ENCODE results near the gene GIN1. TPM values are rescaled to one million over a fixed set of nuclear protein-coding genes. Genes with fewer than 3 reads are reported as not detected.
"Not testable (repeated sequence)": the region's sequence is repeated elsewhere in the genome, so short reads cannot be mapped to it uniquely, and the experiment has no call there.

The GIN1 gene, protein sequence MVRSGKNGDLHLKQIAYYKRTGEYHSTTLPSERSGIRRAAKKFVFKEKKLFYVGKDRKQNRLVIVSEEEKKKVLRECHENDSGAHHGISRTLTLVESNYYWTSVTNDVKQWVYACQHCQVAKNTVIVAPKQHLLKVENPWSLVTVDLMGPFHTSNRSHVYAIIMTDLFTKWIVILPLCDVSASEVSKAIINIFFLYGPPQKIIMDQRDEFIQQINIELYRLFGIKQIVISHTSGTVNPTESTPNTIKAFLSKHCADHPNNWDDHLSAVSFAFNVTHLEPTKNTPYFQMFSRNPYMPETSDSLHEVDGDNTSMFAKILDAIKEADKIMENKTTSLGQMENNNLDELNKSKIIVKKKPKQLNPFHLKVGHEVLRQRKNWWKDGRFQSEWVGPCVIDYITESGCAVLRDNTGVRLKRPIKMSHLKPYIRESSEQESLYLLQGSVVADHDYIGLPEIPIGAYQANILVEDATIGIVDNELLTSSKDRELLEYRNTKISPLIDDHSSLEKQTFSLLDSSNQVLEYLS
- 10.5 TPM for polyA plus RNA-seq (2012; ENCODE audit: insufficient read depth, insufficient read length, low read depth)

DNA sequence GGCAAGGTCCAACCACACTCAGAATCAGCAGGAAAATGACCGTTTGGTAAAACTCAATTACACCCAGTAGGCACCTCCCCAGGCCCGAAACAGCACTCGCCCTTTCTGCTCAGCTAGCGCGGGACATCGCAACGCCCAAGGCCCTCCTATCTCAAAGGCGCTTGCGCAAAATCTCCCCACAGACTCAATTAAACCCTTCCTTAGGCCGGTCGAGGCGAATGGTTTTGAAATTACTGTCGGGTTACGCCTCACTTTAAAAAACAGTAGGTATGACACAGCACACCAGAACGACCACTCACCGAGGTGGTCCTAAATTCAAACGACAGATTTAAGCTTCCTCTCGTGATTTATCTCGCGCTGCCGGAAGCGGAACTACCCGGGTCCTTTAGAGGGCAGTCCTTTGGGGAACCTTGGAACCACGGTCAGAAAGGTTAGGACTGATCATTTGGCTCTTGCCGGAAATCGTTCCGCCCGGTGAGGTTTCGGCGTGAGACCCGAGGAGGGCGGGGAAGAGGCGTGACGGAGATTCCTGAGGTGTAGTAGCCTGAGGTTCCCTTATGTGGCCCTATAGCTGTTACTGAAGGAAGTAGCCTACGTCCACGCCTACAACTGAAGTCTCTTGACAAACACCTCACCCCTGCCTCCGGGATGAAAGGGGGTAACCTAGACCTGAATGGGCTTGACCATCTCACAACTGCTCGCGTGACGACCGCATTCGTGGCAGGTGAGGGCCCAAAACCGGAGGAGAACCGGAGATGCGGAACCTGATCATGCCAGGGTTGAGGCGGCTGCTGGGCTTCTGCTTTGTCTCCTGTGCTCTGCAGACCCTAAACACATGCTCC lies at the start of gene GIN1, which contains the start of gene PPIP5K2:
Gene GIN1 (minus strand): TSS at position 374 of the 842 bp plus-strand sequence. CDS start 11,431 bp downstream, outside the sequence.
Gene PPIP5K2 (plus strand): TSS at position 537 of the 842 bp plus-strand sequence. CDS start 9,289 bp downstream, outside the sequence.
- TF ChIP-seq, protein P1, sequence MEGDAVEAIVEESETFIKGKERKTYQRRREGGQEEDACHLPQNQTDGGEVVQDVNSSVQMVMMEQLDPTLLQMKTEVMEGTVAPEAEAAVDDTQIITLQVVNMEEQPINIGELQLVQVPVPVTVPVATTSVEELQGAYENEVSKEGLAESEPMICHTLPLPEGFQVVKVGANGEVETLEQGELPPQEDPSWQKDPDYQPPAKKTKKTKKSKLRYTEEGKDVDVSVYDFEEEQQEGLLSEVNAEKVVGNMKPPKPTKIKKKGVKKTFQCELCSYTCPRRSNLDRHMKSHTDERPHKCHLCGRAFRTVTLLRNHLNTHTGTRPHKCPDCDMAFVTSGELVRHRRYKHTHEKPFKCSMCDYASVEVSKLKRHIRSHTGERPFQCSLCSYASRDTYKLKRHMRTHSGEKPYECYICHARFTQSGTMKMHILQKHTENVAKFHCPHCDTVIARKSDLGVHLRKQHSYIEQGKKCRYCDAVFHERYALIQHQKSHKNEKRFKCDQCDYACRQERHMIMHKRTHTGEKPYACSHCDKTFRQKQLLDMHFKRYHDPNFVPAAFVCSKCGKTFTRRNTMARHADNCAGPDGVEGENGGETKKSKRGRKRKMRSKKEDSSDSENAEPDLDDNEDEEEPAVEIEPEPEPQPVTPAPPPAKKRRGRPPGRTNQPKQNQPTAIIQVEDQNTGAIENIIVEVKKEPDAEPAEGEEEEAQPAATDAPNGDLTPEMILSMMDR (IDR thresholded peaks at IDR 0.05; ENCODE audit: low read depth, low read length), result no peak
- peak within 1 kb of the TSS; percentile 77 for H3K4me3 ChIP-seq (ENCODE audit: low read depth, low read length)
- peaks cover 3% of the 10 kb centered on the region; the same call in 1 of the 2 replicates for H3K4me1 ChIP-seq
- DNase-seq, result peak; percentile 95
- H3K9me3 ChIP-seq, result no peaks in the 10 kb centered on the region
- no peaks in the 10 kb centered on the region for H3K27me3 ChIP-seq
- H3K36me3 ChIP-seq, result no peaks in the 10 kb centered on the region

DNA sequence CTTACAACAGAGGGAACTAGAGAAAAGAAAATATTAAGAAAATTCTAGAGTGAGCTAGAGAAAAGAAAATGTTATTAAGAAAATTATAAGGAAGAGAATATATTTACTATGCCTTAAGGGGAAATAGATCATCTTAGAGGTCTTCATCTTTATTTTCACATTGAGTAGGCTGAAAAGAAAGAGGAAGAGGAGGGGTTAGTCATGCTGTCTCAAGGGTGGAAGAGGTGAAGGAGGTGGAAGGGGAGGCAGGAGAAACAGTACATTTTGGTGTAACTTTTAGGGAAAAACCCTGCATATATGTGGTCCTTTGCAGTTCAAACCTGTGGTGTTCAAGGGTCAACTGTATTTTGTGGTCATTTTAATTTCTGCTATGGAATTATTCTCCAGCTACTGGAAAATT lies 46.8 kb upstream of the GIN1 start:
- Histone ChIP-seq H3K27me3 (no peaks in the 10 kb centered on the region), H3K9me3 (no peaks in the 10 kb centered on the region), H3K4me3 (ENCODE audit: low read depth, low read length) (no peak overlapping the region), H3K4me1 (no peaks in the 10 kb centered on the region), H3K36me3 (peaks cover 7% of the 10 kb centered on the region; the same call in 1 of the 2 replicates)
- no peak for DNase-seq
- TF ChIP-seq, protein P1 (IDR thresholded peaks at IDR 0.05; ENCODE audit: low read depth, low read length), result no peak

DNA sequence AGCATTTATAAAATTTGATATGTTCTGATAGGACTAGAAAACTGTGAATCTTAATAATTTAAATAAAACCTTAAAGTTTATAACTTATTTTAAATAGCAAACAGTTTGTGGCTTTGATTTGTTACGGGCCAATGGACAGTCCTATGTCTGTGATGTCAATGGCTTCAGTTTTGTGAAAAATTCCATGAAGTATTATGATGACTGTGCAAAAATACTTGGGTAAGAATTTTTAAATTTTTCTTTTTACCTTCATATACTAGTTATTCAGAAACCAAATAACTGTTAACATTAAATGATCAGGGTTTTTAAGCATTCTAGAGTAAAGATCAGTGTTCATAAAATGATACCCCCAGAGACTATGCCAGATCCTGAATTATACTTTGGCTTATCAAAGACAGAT lies 31.2 kb upstream of the GIN1 start:
- no peak for DNase-seq
- H3K36me3 ChIP-seq, result peaks cover 5% of the 10 kb centered on the region; the same call in 1 of the 2 replicates
- no peak overlapping the region for H3K4me3 ChIP-seq (ENCODE audit: low read depth, low read length)
- H3K9me3 ChIP-seq, result no peaks in the 10 kb centered on the region
- H3K4me1 ChIP-seq, result no peaks in the 10 kb centered on the region
- no peaks in the 10 kb centered on the region for H3K27me3 ChIP-seq
- TF ChIP-seq, protein P1 (IDR thresholded peaks at IDR 0.05; ENCODE audit: low read depth, low read length), result no peak

DNA sequence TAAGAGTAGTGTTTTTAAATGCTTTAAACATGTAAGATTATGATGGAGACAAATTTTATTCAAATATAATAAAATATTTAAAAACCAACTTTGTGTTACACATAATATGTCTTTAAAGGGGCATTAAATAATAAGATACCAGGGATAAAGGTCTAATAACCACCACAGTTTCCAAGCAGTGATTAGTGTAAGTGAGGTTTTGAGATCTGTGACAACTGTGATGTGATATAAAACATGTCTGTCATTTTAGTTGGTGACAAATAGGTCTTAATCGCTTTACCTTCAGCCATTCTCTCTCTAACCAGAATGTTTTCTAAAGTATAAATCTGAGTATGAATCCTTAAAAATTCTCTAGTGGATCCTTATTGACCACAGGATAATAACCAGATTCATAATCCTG lies 28.3 kb upstream of the GIN1 start:
- Histone ChIP-seq H3K4me1 (no peaks in the 10 kb centered on the region), H3K27me3 (no peaks in the 10 kb centered on the region), H3K9me3 (no peaks in the 10 kb centered on the region), H3K36me3 (no peaks in the 10 kb centered on the region), H3K4me3 (ENCODE audit: low read depth, low read length) (no peak overlapping the region)
- no peak for DNase-seq
- TF ChIP-seq, protein P1 (IDR thresholded peaks at IDR 0.05; ENCODE audit: low read depth, low read length), result no peak

DNA sequence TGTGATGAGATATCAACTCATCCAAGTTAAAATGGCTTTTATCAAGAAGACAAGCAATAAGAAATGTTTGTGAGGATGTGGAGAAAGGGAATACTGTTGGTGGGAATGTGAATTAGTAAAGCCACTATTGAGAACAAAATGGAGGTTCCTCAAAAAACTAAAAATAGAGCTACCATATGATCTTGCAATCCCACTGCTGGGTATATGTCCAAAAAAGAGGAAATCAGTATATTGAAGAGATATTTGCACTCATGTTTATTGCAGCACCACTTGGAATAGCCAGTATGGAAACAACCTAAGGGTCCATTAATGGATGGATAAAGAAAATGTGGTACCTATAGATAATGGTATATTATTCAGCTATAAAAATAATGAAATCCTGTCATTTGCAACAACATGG lies 25.3 kb upstream of the GIN1 start:
- TF ChIP-seq, protein P1 (IDR thresholded peaks at IDR 0.05; ENCODE audit: low read depth, low read length), result no peak
- H3K27me3 ChIP-seq, result no peaks in the 10 kb centered on the region
- no peaks in the 10 kb centered on the region for H3K4me1 ChIP-seq
- no peak for DNase-seq
- no peaks in the 10 kb centered on the region for H3K9me3 ChIP-seq
- no peaks in the 10 kb centered on the region for H3K36me3 ChIP-seq
- no peak overlapping the region for H3K4me3 ChIP-seq (ENCODE audit: low read depth, low read length)

DNA sequence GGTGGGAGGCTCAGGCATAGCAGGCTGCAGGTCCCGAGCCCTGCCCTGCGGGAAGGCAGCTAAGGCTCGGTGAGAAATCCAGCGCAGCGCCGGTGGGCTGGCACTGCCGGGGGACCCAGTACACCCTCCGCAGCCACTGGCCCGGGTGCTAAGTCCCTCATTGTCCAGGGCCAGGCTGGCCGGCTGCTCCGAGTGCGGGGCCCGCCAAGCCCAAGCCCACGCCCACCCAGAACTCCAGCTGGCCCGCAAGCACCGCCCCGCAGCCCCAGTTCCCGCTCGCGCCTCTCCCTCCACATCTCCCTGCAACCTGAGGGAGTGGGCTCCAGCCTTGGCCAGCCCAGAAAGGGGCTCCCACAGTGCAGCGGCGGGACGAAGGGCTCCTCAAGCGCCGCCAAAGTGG lies 22.2 kb upstream of the GIN1 start:
- not testable (repeated sequence) for H3K4me3 ChIP-seq (ENCODE audit: low read depth, low read length); DNase-seq; H3K9me3 ChIP-seq; H3K27me3 ChIP-seq; H3K36me3 ChIP-seq; H3K4me1 ChIP-seq
